ENCODE results near the gene DACT2. TPM values are rescaled to one million over a fixed set of nuclear protein-coding genes. Genes with fewer than 3 reads are reported as not detected.

DACT2 gene
- total RNA-seq, 1 donor from 2014 or later, result 1.8 TPM

DNA sequence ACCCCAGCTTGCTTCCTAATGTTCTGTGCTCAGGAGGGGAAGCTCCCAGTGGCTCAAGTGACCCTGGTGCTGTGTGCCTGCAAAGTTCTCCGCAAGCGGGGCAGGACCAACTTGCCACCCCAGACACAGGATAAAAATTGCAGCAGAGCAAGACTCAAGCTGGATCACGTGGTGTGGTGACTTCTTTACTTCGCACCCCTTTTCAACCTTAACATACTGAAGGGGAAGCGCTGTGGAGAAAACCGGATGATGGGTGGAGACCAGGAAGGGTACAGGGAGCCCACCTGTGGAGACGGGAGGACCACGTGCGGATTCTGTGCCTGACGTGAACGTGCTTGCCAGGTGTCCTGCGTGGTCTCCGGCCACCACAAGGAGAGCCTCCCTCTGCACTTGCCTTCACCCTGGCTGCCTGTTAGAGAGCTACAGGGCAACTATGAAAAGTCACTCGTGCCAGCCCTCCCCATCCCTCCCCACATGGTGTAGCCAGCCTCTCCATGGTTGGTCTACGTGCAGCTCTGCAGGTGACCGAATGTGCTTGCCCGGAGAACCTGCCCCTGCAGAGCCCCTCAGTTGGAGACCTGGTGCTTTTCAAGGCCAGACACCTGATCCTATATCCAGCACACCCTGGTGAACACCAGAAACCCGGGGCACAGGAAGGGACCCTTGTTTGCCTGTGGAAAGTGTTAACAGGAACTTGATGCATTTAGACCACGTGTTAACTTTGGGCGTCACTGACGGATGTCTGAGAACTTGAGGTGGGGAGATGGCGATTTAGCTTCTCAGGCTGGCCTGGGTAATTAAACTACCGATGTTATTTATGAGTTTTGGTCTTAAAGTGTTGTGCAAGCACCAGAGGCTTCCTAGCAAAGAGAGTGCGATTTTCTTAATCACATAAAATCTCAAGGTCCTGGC lies 23.9 kb upstream of the DACT2 start:
- H3K36me3 Mint-ChIP-seq (ENCODE audit: low read depth), result no peaks in the 10 kb centered on the region
- H3K4me1 Mint-ChIP-seq, result no peaks in the 10 kb centered on the region
- peaks cover 10% of the 10 kb centered on the region for H3K27me3 Mint-ChIP-seq
- no peak overlapping the region for H3K4me3 Mint-ChIP-seq
- H3K9me3 Mint-ChIP-seq, result no peaks in the 10 kb centered on the region
- DNase-seq, result no peak
- no peak overlapping the region for H3K27ac Mint-ChIP-seq
- intact Hi-C loops (cut with micrococcal nuclease), result no loop called here

GRCh38 chr6:168342636-168343035 lies 23.1 kb upstream of the DACT2 start:
- Mint-ChIP-seq H3K27ac (no peak overlapping the region), H3K27me3 (peaks cover 10% of the 10 kb centered on the region), H3K4me3 (no peak overlapping the region), H3K9me3 (no peaks in the 10 kb centered on the region), H3K36me3 (ENCODE audit: low read depth) (no peaks in the 10 kb centered on the region), H3K4me1 (no peaks in the 10 kb centered on the region)
- no peak for DNase-seq
- intact Hi-C loops (cut with micrococcal nuclease), result no loop called here

- H3K4me3 Mint-ChIP-seq, result no peak overlapping the region
- no peaks in the 10 kb centered on the region for H3K9me3 Mint-ChIP-seq
- H3K36me3 Mint-ChIP-seq (ENCODE audit: low read depth), result no peaks in the 10 kb centered on the region
- no peak overlapping the region for H3K27ac Mint-ChIP-seq
- no peaks in the 10 kb centered on the region for H3K4me1 Mint-ChIP-seq
- DNase-seq, result no peak
- H3K27me3 Mint-ChIP-seq, result peaks cover 9% of the 10 kb centered on the region
- intact Hi-C loops (cut with micrococcal nuclease), result no loop called here
Measured at GRCh38 chr6:168341280-168341900, 21.8 kb upstream of the DACT2 start.

DNA sequence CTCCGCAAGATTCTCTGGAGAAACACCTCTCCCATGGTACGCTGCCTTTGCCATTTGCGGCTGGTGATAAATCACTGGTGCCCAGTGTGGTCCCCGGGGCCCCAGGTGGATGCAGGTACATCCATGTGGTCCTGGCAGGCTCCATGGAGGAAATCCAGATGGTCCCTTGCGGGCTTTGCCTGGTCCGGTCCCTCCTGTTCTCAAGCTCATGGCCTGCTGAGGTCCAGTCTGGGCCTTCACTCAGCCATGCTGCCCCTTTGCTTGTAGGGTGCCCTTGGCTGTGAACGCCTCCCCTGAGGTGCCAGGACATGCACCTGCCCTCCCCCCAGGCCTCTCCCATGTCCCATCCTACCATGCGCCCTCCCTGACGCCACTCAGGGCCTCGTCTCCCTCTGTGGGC lies 21.2 kb upstream of the DACT2 start:
- H3K36me3 Mint-ChIP-seq (ENCODE audit: low read depth), result no peaks in the 10 kb centered on the region
- H3K27me3 Mint-ChIP-seq, result peaks cover 9% of the 10 kb centered on the region
- H3K4me1 Mint-ChIP-seq, result no peaks in the 10 kb centered on the region
- no peak overlapping the region for H3K27ac Mint-ChIP-seq
- no peaks in the 10 kb centered on the region for H3K9me3 Mint-ChIP-seq
- intact Hi-C loops (cut with micrococcal nuclease), result no loop called here
- no peak for DNase-seq
- H3K4me3 Mint-ChIP-seq, result no peak overlapping the region

DNA sequence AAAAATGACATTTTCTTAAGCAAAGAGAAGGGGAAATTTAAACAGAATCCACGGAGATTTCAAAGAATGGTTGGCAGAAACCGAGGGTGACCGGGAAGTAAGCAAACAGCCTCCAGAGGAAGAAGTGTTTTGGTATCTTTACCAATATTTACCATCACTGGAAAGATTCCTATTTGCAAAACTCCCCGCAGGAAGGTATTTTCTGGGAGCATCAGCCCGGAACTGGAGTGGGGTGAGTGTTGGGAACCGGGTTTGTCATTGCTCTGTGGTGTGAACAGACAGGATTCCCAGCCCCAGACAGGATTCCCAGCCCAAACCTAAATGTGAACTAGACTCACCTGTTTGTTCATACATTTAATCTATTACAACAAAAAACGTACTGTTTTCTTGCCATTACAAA lies 19.2 kb upstream of the DACT2 start:
- no peaks in the 10 kb centered on the region for H3K4me1 Mint-ChIP-seq
- H3K9me3 Mint-ChIP-seq, result no peaks in the 10 kb centered on the region
- intact Hi-C loops (cut with micrococcal nuclease), result no loop called here
- no peak for DNase-seq
- no peak overlapping the region for H3K4me3 Mint-ChIP-seq
- H3K36me3 Mint-ChIP-seq (ENCODE audit: low read depth), result no peaks in the 10 kb centered on the region
- H3K27ac Mint-ChIP-seq, result no peak overlapping the region
- H3K27me3 Mint-ChIP-seq, result no peaks in the 10 kb centered on the region

GRCh38 chr6:168336967-168337366 lies 17.4 kb upstream of the DACT2 start:
- Mint-ChIP-seq H3K9me3 (no peaks in the 10 kb centered on the region), H3K27ac (no peak overlapping the region), H3K27me3 (no peaks in the 10 kb centered on the region), H3K4me3 (no peak overlapping the region), H3K4me1 (no peaks in the 10 kb centered on the region), H3K36me3 (ENCODE audit: low read depth) (no peaks in the 10 kb centered on the region)
- intact Hi-C loops (cut with micrococcal nuclease), result no loop called here
- no peak for DNase-seq

DNA sequence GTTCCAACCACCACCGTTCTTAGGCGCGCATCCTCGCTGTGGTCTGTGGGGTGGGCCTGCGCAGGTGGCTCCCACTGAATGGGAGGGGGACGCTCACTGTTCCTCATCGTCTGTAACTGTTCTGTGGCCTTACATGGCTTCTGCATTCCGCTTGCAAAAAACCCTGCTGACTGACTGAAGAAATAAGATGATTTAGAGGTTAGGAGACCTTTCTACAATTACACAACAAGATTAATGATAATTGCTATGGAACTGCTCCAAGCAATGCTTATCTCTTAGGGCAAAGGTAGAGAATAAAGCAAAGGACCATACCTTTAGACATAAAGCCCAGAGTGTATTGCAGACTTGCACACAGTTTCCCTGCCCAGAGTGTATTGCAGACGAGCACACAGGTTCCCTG lies 14.4 kb upstream of the DACT2 start:
- DNase-seq, result no peak
- H3K4me1 Mint-ChIP-seq, result no peaks in the 10 kb centered on the region
- no peaks in the 10 kb centered on the region for H3K9me3 Mint-ChIP-seq

GRCh38 chr6:168333491-168333890 lies 13.9 kb upstream of the DACT2 start:
- Mint-ChIP-seq H3K4me1 (no peaks in the 10 kb centered on the region), H3K27me3 (peaks cover 3% of the 10 kb centered on the region), H3K36me3 (ENCODE audit: low read depth) (no peaks in the 10 kb centered on the region), H3K4me3 (no peak overlapping the region), H3K27ac (no peak overlapping the region), H3K9me3 (no peaks in the 10 kb centered on the region)
- DNase-seq, result no peak
- intact Hi-C loops (cut with micrococcal nuclease), result no loop called here

More for the DNA sequence above, 14.4 kb upstream of the DACT2 start:
- Mint-ChIP-seq H3K27ac (no peak overlapping the region), H3K36me3 (ENCODE audit: low read depth) (no peaks in the 10 kb centered on the region), H3K4me3 (no peak overlapping the region), H3K27me3 (peaks cover 3% of the 10 kb centered on the region)
- intact Hi-C loops (cut with micrococcal nuclease), result no loop called here

GRCh38 chr6:168333039-168333438 lies 13.5 kb upstream of the DACT2 start:
- Mint-ChIP-seq H3K27ac (no peak overlapping the region), H3K4me1 (no peaks in the 10 kb centered on the region), H3K27me3 (peaks cover 3% of the 10 kb centered on the region), H3K9me3 (no peaks in the 10 kb centered on the region), H3K4me3 (no peak overlapping the region), H3K36me3 (ENCODE audit: low read depth) (no peaks in the 10 kb centered on the region)
- intact Hi-C loops (cut with micrococcal nuclease), result no loop called here
- DNase-seq, result no peak

DNA sequence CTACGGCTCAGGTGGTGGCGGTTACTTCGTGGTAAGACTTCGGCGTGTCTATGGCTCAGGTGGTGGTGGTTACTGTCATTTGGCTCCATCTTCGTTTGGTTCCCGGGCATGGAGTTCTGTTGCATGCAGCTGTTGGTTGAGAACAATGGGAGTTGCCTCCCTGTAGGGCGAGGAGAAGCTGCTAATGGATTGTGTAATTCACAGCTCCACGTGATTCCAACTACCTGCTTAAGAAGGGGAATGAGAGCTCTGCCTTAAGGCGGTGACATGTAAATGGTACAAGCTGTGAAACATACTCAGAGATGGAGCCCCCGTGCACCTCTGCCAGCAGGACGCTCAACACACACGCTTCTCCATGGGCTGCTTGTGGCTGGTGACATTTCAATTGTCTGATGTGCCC lies 12.4 kb upstream of the DACT2 start:
- intact Hi-C loops (cut with micrococcal nuclease), result no loop called here
- H3K9me3 Mint-ChIP-seq, result no peaks in the 10 kb centered on the region
- H3K36me3 Mint-ChIP-seq (ENCODE audit: low read depth), result no peaks in the 10 kb centered on the region
- H3K4me3 Mint-ChIP-seq, result no peak overlapping the region
- no peak overlapping the region for H3K27ac Mint-ChIP-seq
- H3K4me1 Mint-ChIP-seq, result no peaks in the 10 kb centered on the region
- no peak for DNase-seq
- H3K27me3 Mint-ChIP-seq, result peaks cover 6% of the 10 kb centered on the region

DNA sequence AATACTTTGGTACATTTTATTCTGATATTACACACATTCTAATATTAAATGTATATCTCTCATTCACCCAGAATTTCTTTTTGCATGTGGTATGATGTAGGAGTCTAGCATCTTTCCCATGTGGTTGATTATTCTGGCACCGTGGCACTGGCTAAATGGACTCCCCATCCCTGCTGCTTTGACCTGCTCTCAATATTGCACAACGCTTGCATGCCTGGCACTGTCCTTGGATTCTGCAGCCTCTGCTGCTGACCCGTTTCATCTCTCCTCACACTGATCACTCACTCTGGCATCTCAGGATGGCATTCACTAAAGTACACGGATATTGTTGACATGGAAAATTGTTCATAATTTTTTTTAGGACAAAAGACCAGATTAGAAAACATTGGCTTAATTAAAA lies 11.5 kb upstream of the DACT2 start:
- Mint-ChIP-seq H3K4me3 (no peak overlapping the region), H3K27me3 (peaks cover 8% of the 10 kb centered on the region), H3K9me3 (no peaks in the 10 kb centered on the region), H3K4me1 (no peaks in the 10 kb centered on the region), H3K36me3 (ENCODE audit: low read depth) (no peaks in the 10 kb centered on the region), H3K27ac (no peak overlapping the region)
- intact Hi-C loops (cut with micrococcal nuclease), result no loop called here
- DNase-seq, result no peak

- peaks cover 12% of the 10 kb centered on the region for H3K27me3 Mint-ChIP-seq
Measured at GRCh38 chr6:168330403-168330802, 10.8 kb upstream of the DACT2 start.

GRCh38 chr6:168328086-168328485 lies 8.5 kb upstream of the DACT2 start:
- intact Hi-C loops (cut with micrococcal nuclease), result no loop called here
- Mint-ChIP-seq H3K4me1 (no peaks in the 10 kb centered on the region), H3K9me3 (no peaks in the 10 kb centered on the region), H3K27me3 (peaks cover 16% of the 10 kb centered on the region), H3K36me3 (ENCODE audit: low read depth) (no peaks in the 10 kb centered on the region), H3K27ac (no peak overlapping the region), H3K4me3 (no peak overlapping the region)
- DNase-seq, result no peak

More at GRCh38 chr6:168330403-168330802, 10.8 kb upstream of the DACT2 start:
- no peak for DNase-seq
- intact Hi-C loops (cut with micrococcal nuclease), result no loop called here
- Mint-ChIP-seq H3K4me3 (no peak overlapping the region), H3K9me3 (no peaks in the 10 kb centered on the region), H3K4me1 (no peaks in the 10 kb centered on the region), H3K27ac (no peak overlapping the region), H3K36me3 (ENCODE audit: low read depth) (no peaks in the 10 kb centered on the region)

- Mint-ChIP-seq H3K4me3 (no peak overlapping the region), H3K27me3 (peaks cover 18% of the 10 kb centered on the region), H3K27ac (no peak overlapping the region), H3K9me3 (no peaks in the 10 kb centered on the region), H3K4me1 (peaks cover 2% of the 10 kb centered on the region), H3K36me3 (ENCODE audit: low read depth) (no peaks in the 10 kb centered on the region)
- intact Hi-C loops (cut with micrococcal nuclease), result no loop called here
- DNase-seq, result no peak
Measured at GRCh38 chr6:168326294-168327261, 7.0 kb upstream of the DACT2 start.

All from activated CD4-positive, alpha-beta T cell treated with anti-CD3 and anti-CD28 coated beads, Interleukin-2, amount 10 ng/mL, durations not matched to agents 24 days and 14 days (primary cell).